H1 (cell line): Measurements from ENCODE around the gene ZKSCAN1.

ENCODE experiments used
- BACH1 ChIP-seq: IDR thresholded peaks from 2 replicates; pipeline ENCODE4 v1.6.1; 2012; ENCODE audit warnings: low read length, improper control_type of control experiment
- CREB1 ChIP-seq: IDR thresholded peaks from 2 replicates; pipeline ENCODE4 v1.6.1; 2012; ENCODE audit warnings: inconsistent platforms
- EZH2 ChIP-seq: fragments of 200-600 bp; sonication (generic); IDR thresholded peaks from 2 replicates; pipeline ENCODE4 v1.7.1; 2012; ENCODE audit warnings: low read depth, mild to moderate bottlenecking, moderate library complexity, low read length, inconsistent platforms; ENCODE audit not compliant: severe bottlenecking
- PHF8 ChIP-seq: fragments of 200-600 bp; sonication (generic); conservative IDR thresholded peaks from 2 replicates; pipeline ENCODE4 v1.7.1; 2012; ENCODE audit warnings: low read depth, mild to moderate bottlenecking, inconsistent platforms, low read length, moderate library complexity
- POLR2A ChIP-seq, 2 experiments: IDR thresholded peaks; 1 replicate in 1 of 2; 2 replicates in 1 of 2; pipeline ENCODE4 v1.6.1; 2011; ENCODE audit warnings: low read depth in 2 of 2, low read length in 2 of 2, mild to moderate bottlenecking in 2 of 2; ENCODE audit errors: control extremely low read depth in 1 of 2
- POLR2AphosphoS5 ChIP-seq: IDR thresholded peaks from 2 replicates; pipeline ENCODE4 v1.6.1; 2011; ENCODE audit warnings: low read depth, low read length
- RFX5 ChIP-seq: IDR thresholded peaks from 2 replicates; pipeline ENCODE4 v1.6.1; 2011; ENCODE audit warnings: low read depth, low read length, improper control_type of control experiment, borderline replicate concordance
- SIN3A ChIP-seq, 2 experiments: IDR thresholded peaks in 1 of 2; conservative IDR thresholded peaks in 1 of 2; 2 replicates each; pipeline ENCODE4 v1.6.1; 2011 to 2012; ENCODE audit warnings: low read length in 2 of 2, improper control_type of control experiment in 1 of 2, low read depth in 1 of 2, mild to moderate bottlenecking in 1 of 2
- SUZ12 ChIP-seq: fragments of 200-600 bp; sonication (generic); IDR thresholded peaks from 2 replicates; pipeline ENCODE4 v1.6.1; 2012; ENCODE audit warnings: mild to moderate bottlenecking, inconsistent platforms, low read length, moderate library complexity, mixed read lengths
- TF ChIP-seq, protein P1 (sequence below), 3 experiments: IDR thresholded peaks; 1 replicate in 2 of 3; 2 replicates in 1 of 3; pipeline versions ENCODE4 v1.5.1 to v1.6.1; 2011; ENCODE audit warnings: low read length in 3 of 3, mild to moderate bottlenecking in 3 of 3, inconsistent platforms in 2 of 3, low read depth in 1 of 3, moderate library complexity in 1 of 3; ENCODE audit not compliant: insufficient read depth in 1 of 3; ENCODE audit errors: control extremely low read depth in 1 of 3
- TF ChIP-seq, protein P2 (sequence below): IDR thresholded peaks from 2 replicates; pipeline ENCODE4 v1.6.1; 2012; ENCODE audit warnings: inconsistent platforms

DNA sequence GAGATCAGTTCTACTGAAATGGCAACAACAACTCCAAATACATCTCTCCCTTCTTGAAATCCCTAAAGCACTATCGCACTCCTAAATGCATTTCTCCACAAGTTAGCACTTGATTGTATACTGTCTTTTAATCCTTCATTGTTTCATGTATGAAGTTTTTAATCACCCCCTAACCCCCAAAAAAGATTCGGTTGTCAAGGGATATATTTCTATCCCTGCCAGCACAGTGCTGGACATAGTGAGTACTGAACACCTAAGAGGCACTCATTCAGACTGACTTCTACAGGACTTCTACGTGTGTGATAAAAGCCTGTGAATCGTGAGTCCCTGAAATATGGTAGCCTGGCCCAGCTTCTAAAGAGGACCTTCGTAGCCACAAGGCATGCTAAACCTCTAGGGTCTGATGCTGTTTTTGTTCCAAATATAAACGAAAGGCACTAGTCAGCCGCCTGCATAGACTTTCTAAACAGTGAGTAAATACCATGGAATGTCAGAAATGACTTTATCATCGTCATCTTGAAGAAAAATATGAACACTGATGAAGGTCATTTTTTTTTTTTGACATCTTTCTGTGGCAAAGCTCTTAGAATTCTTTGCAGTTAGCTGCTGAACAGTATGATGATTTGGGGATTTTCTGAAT lies 19.6 kb downstream of the ZKSCAN1 start:
- TF ChIP-seq SIN3A (conservative IDR thresholded peaks at IDR 0.05 in 1 of 2, IDR thresholded peaks at IDR 0.05 in 1 of 2; ENCODE audit: low read depth in 1 of 2, low read length in 2 of 2) (no peak), SUZ12 (no peak), CREB1 (no peak), RFX5 (no peak), POLR2A (IDR thresholded peaks at IDR 0.05; ENCODE audit: control extremely low read depth in 1 of 2, low read depth in 2 of 2, low read length in 2 of 2) (no peak), EZH2 (no peak), BACH1 (no peak), PHF8 (no peak), POLR2AphosphoS5 (no peak)
- TF ChIP-seq, protein P1, sequence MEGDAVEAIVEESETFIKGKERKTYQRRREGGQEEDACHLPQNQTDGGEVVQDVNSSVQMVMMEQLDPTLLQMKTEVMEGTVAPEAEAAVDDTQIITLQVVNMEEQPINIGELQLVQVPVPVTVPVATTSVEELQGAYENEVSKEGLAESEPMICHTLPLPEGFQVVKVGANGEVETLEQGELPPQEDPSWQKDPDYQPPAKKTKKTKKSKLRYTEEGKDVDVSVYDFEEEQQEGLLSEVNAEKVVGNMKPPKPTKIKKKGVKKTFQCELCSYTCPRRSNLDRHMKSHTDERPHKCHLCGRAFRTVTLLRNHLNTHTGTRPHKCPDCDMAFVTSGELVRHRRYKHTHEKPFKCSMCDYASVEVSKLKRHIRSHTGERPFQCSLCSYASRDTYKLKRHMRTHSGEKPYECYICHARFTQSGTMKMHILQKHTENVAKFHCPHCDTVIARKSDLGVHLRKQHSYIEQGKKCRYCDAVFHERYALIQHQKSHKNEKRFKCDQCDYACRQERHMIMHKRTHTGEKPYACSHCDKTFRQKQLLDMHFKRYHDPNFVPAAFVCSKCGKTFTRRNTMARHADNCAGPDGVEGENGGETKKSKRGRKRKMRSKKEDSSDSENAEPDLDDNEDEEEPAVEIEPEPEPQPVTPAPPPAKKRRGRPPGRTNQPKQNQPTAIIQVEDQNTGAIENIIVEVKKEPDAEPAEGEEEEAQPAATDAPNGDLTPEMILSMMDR (IDR thresholded peaks at IDR 0.05; ENCODE audit: control extremely low read depth in 1 of 3, insufficient read depth in 1 of 3, low read depth in 1 of 3, low read length in 3 of 3) = no peak
- TF ChIP-seq, protein P2, sequence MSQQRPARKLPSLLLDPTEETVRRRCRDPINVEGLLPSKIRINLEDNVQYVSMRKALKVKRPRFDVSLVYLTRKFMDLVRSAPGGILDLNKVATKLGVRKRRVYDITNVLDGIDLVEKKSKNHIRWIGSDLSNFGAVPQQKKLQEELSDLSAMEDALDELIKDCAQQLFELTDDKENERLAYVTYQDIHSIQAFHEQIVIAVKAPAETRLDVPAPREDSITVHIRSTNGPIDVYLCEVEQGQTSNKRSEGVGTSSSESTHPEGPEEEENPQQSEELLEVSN = no peak
